GM23248 (cell line): Measurements from ENCODE around the gene GABPB1. TPM values are rescaled to one million over a fixed set of nuclear protein-coding genes. Genes with fewer than 3 reads are reported as not detected.

Experiments
- DNase-seq: peaks from one replicate; pipeline ENCODE4 v3.0.0-alpha.2; 2015
- H2AFZ ChIP-seq: fragments of 200-600 bp; sonication (generic); 2 replicates; pipeline ENCODE4 v1.6.1; 2016; ENCODE audit warnings: antibody characterized with exemption
- H3F3A ChIP-seq: fragments of 200-600 bp; sonication (generic); 2 replicates; pipeline ENCODE4 v1.6.1; 2016; ENCODE audit warnings: mild to moderate bottlenecking, antibody characterized with exemption, mixed run types; ENCODE audit not compliant: insufficient read depth
- H3K27ac ChIP-seq: fragments of 200-600 bp; sonication (generic); 2 replicates; pipeline ENCODE4 v1.5.1; 2016; ENCODE audit warnings: mild to moderate bottlenecking
- H3K27me3 ChIP-seq: fragments of 200-600 bp; sonication (generic); replicated peaks from 2 replicates; pipeline ENCODE4 v1.6.1; 2016; ENCODE audit warnings: mild to moderate bottlenecking; ENCODE audit not compliant: insufficient read depth
- H3K36me3 ChIP-seq: fragments of 200-600 bp; sonication (generic); 2 replicates; pipeline ENCODE4 v1.6.1; 2016; ENCODE audit warnings: low read depth, mild to moderate bottlenecking
- H3K4me1 ChIP-seq: fragments of 200-600 bp; sonication (generic); 2 replicates; pipeline ENCODE4 v1.6.1; 2016; ENCODE audit warnings: mild to moderate bottlenecking; ENCODE audit not compliant: insufficient read depth
- H3K4me2 ChIP-seq: fragments of 200-600 bp; sonication (generic); one replicate; pipeline ENCODE4 v1.6.1; 2016; ENCODE audit warnings: mild to moderate bottlenecking; ENCODE audit not compliant: unreplicated experiment
- H3K4me3 ChIP-seq: fragments of 200-600 bp; sonication (generic); 2 replicates; pipeline ENCODE4 v1.5.1; 2016; ENCODE audit warnings: mild to moderate bottlenecking
- H3K79me2 ChIP-seq: fragments of 200-600 bp; sonication (generic); 2 replicates; pipeline ENCODE4 v1.6.1; 2016; ENCODE audit warnings: mild to moderate bottlenecking; ENCODE audit not compliant: insufficient read depth
- H3K9ac ChIP-seq: fragments of 200-600 bp; sonication (generic); 2 replicates; pipeline ENCODE4 v1.6.1; 2016; ENCODE audit warnings: mild to moderate bottlenecking
- H3K9me2 ChIP-seq: fragments of 200-600 bp; sonication (generic); 2 replicates; pipeline ENCODE4 v1.6.1; 2016; ENCODE audit warnings: mixed run types, mild to moderate bottlenecking, moderate library complexity; ENCODE audit not compliant: insufficient read depth
- H3K9me3 ChIP-seq: fragments of 200-600 bp; sonication (generic); one replicate; pipeline ENCODE4 v1.6.1; 2017; ENCODE audit warnings: low read depth
- H4K20me1 ChIP-seq: fragments of 200-600 bp; sonication (generic); 2 replicates; pipeline ENCODE4 v1.6.0; 2016; ENCODE audit not compliant: insufficient read depth
- EZH2 ChIP-seq: fragments of 200-600 bp; sonication (generic); IDR thresholded peaks from 2 replicates; pipeline ENCODE4 v1.6.1; 2018; ENCODE audit warnings: antibody characterized with exemption, mild to moderate bottlenecking; ENCODE audit not compliant: insufficient read depth, poor library complexity, severe bottlenecking
- EZH2phosphoT487 ChIP-seq: fragments of 200-600 bp; sonication (generic); IDR thresholded peaks from 2 replicates; pipeline ENCODE4 v1.6.1; 2018; ENCODE audit warnings: antibody characterized with exemption, moderate library complexity, mild to moderate bottlenecking, low read depth; ENCODE audit not compliant: insufficient read depth
- WGBS, 2 experiments: methylation state at CpG; one replicate each; pipeline ENCODE4 v1.1.6; 2015 to 2017; ENCODE audit warnings: low lambda C conversion rate in 2 of 2, low coverage in 1 of 2; ENCODE audit errors: missing lambda C conversion rate in 2 of 2; 5-methylcytosine and 5-hydroxymethylcytosine counted together
- in situ Hi-C: fragments of 300-500 bp; cut with MboI; formaldehyde crosslinking; loops from 2 replicates; pipeline ENCODE4 v1.15.0; 2020
- polyA plus RNA-seq: library from polyadenylated mRNA; unstranded; fragments of >200 nt; fragmentation: Nextera tagmentation; extraction: Ambion mirVana; gene quantifications from 2 replicates; pipeline ENCODE4 v1.2.1, GENCODE V29; 2016
- total RNA-seq: library from RNA; depleted of rRNA; stranded (reverse); fragments of >200 nt; shearing (Covaris generic); gene quantifications from 2 replicates; pipeline ENCODE4 v1.2.3, GENCODE V29; 2014

Gene GABPB1
- total and polyA plus RNA-seq, 2 experiments from 2014 or later: 22.8 to 32.6 TPM

- in situ Hi-C loops: no loop called here
These were observed 116.7 kb downstream of the GABPB1 start for GRCh38 chr15:50238255-50238654.

GRCh38 chr15:50236433-50236832, 118.6 kb downstream of the GABPB1 start:
- Histone ChIP-seq H3K9me2 (no peaks in the 10 kb centered on the region), H3K4me3 (no peak overlapping the region), H4K20me1 (no peaks in the 10 kb centered on the region), H3K36me3 (no peaks in the 10 kb centered on the region), H3K4me2 (no peak overlapping the region), H3K9ac (no peak overlapping the region), H3K27ac (no peak overlapping the region), H3K79me2 (no peaks in the 10 kb centered on the region), H3F3A (no peaks in the 10 kb centered on the region), H3K4me1 (peaks cover 2% of the 10 kb centered on the region; the same call in 1 of the 2 replicates), H3K9me3 (no peaks in the 10 kb centered on the region), H3K27me3 (no peaks in the 10 kb centered on the region), H2AFZ (no peak overlapping the region)
- no peak for DNase-seq
- TF ChIP-seq EZH2phosphoT487: no peak
- 89 to 90% methylated on average over 9 of the region's 9 CpGs for WGBS, 2 experiments
- in situ Hi-C loops: no loop called here

More at GRCh38 chr15:50238255-50238654, 116.7 kb downstream of the GABPB1 start:
- peaks cover 9% of the 10 kb centered on the region for H3K4me1 ChIP-seq
- WGBS, 2 experiments: 70 to 75% methylated on average over 2 of the region's 2 CpGs
- no peak overlapping the region for H3K27ac ChIP-seq
- DNase-seq: no peak
- no peak overlapping the region for H2AFZ ChIP-seq
- no peaks in the 10 kb centered on the region for H3K9me3 ChIP-seq
- no peak overlapping the region for H3K4me2 ChIP-seq
- H3K36me3 ChIP-seq: no peaks in the 10 kb centered on the region
- H3K9ac ChIP-seq: no peak overlapping the region
- TF ChIP-seq EZH2phosphoT487 (no peak), EZH2 (no peak)
- no peaks in the 10 kb centered on the region for H3K9me2 ChIP-seq
- no peaks in the 10 kb centered on the region for H4K20me1 ChIP-seq
- H3K4me3 ChIP-seq: no peak overlapping the region
- H3F3A ChIP-seq: no peaks in the 10 kb centered on the region
- no peaks in the 10 kb centered on the region for H3K79me2 ChIP-seq
- no peaks in the 10 kb centered on the region for H3K27me3 ChIP-seq

GRCh38 chr15:50235794-50236193, 119.2 kb downstream of the GABPB1 start:
- no peak for DNase-seq
- H4K20me1 ChIP-seq: no peaks in the 10 kb centered on the region
- 94 to 95% methylated on average over 1 of the region's 1 CpG for WGBS, 2 experiments

GRCh38 chr15:50234764-50235163, 120.2 kb downstream of the GABPB1 start:
- no peak for DNase-seq
- Histone ChIP-seq H3K9me3 (no peaks in the 10 kb centered on the region), H3K9me2 (no peaks in the 10 kb centered on the region), H3K4me1 (no peaks in the 10 kb centered on the region), H3K9ac (no peak overlapping the region), H3K79me2 (no peaks in the 10 kb centered on the region), H3K4me3 (no peak overlapping the region), H2AFZ (no peak overlapping the region), H4K20me1 (no peaks in the 10 kb centered on the region), H3K4me2 (no peak overlapping the region), H3F3A (no peaks in the 10 kb centered on the region), H3K27me3 (no peaks in the 10 kb centered on the region), H3K36me3 (no peaks in the 10 kb centered on the region), H3K27ac (no peak overlapping the region)
- in situ Hi-C loops: no loop called here
- WGBS, 2 experiments: 67 to 72% methylated on average over 2 of the region's 2 CpGs
- no peak for TF ChIP-seq EZH2phosphoT487
- TF ChIP-seq EZH2: no peak

More at GRCh38 chr15:50235794-50236193, 119.2 kb downstream of the GABPB1 start:
- no peak overlapping the region for H2AFZ ChIP-seq
- H3K9me2 ChIP-seq: no peaks in the 10 kb centered on the region
- no peaks in the 10 kb centered on the region for H3K36me3 ChIP-seq
- no peaks in the 10 kb centered on the region for H3K9me3 ChIP-seq
- no peak overlapping the region for H3K27ac ChIP-seq
- H3K9ac ChIP-seq: no peak overlapping the region
- no peaks in the 10 kb centered on the region for H3F3A ChIP-seq
- H3K4me3 ChIP-seq: no peak overlapping the region
- no peaks in the 10 kb centered on the region for H3K27me3 ChIP-seq
- in situ Hi-C loops: no loop called here
- TF ChIP-seq EZH2phosphoT487 (no peak), EZH2 (no peak)
- H3K79me2 ChIP-seq: no peaks in the 10 kb centered on the region
- no peaks in the 10 kb centered on the region for H3K4me1 ChIP-seq
- H3K4me2 ChIP-seq: no peak overlapping the region

DNA sequence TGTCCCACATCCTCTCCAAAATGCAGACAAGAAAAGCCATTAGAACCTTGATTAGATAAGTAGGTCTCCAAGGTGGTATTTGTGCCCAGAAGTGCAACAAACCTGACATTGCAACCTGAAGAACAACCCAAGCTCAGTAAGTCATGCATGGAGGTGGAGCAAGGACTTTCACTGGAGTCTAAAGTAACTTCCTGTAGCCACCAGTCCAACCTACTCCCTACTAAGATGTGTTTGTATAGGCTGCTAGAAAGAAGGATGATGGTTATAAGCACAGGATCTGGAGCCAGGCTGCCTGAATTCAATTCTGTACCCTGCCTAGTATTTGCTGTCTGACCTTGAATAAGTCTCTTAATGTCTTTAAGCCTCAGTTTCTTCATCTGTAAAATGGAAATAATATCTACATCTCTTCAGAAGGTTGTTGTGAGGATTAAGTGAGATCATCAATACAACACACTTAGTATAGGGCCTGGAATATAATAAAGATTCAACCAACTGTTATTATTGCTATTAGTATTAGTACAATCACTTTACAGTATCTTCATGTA, 121.7 kb downstream of the GABPB1 start:
- no peaks in the 10 kb centered on the region for H3K9me2 ChIP-seq
- H3K9me3 ChIP-seq: no peaks in the 10 kb centered on the region
- no peaks in the 10 kb centered on the region for H4K20me1 ChIP-seq
- H3K4me3 ChIP-seq: no peak overlapping the region
- DNase-seq: no peak
- H2AFZ ChIP-seq: no peak overlapping the region
- no peak for TF ChIP-seq EZH2phosphoT487
- no peak for TF ChIP-seq EZH2
- no peaks in the 10 kb centered on the region for H3F3A ChIP-seq
- no peak overlapping the region for H3K4me2 ChIP-seq
- no peak overlapping the region for H3K27ac ChIP-seq
- in situ Hi-C loops: no loop called here
- H3K9ac ChIP-seq: no peak overlapping the region
- H3K27me3 ChIP-seq: no peaks in the 10 kb centered on the region
- H3K36me3 ChIP-seq: no peaks in the 10 kb centered on the region
- no peaks in the 10 kb centered on the region for H3K79me2 ChIP-seq
- H3K4me1 ChIP-seq: no peaks in the 10 kb centered on the region
